ENCODE measurements around the gene PROM1.

Gene PROM1

DNA sequence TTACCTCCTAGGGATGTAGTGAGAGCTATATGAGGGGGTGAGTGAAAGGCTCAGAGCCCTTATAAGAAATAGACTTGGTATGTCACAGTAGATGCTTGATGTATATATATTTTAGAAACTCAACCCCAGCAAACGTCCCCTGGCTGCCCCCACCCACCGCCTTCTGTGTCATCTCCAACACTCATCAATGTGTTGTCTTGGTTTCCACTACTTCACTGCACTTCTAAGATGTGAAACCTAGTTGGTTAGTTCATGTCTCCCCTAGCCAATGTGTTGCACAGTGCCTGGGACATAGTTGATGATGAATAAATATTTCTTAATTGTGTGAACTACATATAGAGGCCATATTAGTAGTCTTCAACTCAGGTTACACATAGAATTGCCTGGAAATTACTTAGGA is 125.3 kb downstream of the PROM1 start:
- no peak overlapping the region for H3K4me3 ChIP-seq (replicated peaks; ENCODE audit: low read depth, low read length)
- TF ChIP-seq, protein P1, sequence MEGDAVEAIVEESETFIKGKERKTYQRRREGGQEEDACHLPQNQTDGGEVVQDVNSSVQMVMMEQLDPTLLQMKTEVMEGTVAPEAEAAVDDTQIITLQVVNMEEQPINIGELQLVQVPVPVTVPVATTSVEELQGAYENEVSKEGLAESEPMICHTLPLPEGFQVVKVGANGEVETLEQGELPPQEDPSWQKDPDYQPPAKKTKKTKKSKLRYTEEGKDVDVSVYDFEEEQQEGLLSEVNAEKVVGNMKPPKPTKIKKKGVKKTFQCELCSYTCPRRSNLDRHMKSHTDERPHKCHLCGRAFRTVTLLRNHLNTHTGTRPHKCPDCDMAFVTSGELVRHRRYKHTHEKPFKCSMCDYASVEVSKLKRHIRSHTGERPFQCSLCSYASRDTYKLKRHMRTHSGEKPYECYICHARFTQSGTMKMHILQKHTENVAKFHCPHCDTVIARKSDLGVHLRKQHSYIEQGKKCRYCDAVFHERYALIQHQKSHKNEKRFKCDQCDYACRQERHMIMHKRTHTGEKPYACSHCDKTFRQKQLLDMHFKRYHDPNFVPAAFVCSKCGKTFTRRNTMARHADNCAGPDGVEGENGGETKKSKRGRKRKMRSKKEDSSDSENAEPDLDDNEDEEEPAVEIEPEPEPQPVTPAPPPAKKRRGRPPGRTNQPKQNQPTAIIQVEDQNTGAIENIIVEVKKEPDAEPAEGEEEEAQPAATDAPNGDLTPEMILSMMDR (IDR thresholded peaks at IDR 0.05; ENCODE audit: low read length, missing control alignments), result no peak
- no peak for DNase-seq (ENCODE audit: low read depth)

GRCh38 chr4:15956179-15956850 is 127.5 kb downstream of the PROM1 start:
- peak; percentile 67 for DNase-seq (ENCODE audit: low read depth)
- H3K4me3 ChIP-seq (replicated peaks; ENCODE audit: low read depth, low read length), result no peak overlapping the region

GRCh38 chr4:15955670-15956069 is 128.2 kb downstream of the PROM1 start:
- TF ChIP-seq, protein P1 (IDR thresholded peaks at IDR 0.05; ENCODE audit: low read length, missing control alignments), result peak; percentile 33
- H3K4me3 ChIP-seq (replicated peaks; ENCODE audit: low read depth, low read length), result no peak overlapping the region
- peak; percentile 23 for DNase-seq (ENCODE audit: low read depth)

More at GRCh38 chr4:15956179-15956850, 127.5 kb downstream of the PROM1 start:
- TF ChIP-seq, protein P1 (IDR thresholded peaks at IDR 0.05; ENCODE audit: low read length, missing control alignments), result peak; percentile 100

DNA sequence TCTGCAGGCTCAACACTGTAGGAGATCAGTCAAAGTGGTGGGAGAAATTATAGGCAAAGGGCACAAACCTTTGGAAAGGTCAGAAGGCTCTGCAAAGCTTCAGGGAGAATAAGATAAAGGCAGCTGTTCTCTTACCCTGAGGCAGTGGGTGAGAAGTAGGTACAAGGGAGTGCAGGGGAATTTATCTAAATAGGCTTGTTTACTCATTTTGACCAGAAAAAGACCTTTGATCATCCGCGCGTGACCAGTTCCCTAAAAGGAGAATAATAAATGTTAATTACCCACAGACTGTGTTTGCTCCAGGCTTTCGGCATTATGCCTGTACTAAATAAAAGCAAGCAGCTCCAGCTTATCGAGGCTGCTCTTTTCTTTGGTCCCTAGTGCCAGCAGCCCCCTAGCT is 130.2 kb downstream of the PROM1 start:
- no peak overlapping the region for H3K4me3 ChIP-seq (replicated peaks; ENCODE audit: low read depth, low read length)
- TF ChIP-seq, protein P1 (IDR thresholded peaks at IDR 0.05; ENCODE audit: low read length, missing control alignments), result no peak
- DNase-seq (ENCODE audit: low read depth), result no peak

GRCh38 chr4:15951781-15952180 is 132.0 kb downstream of the PROM1 start:
- DNase-seq (ENCODE audit: low read depth), result no peak
- TF ChIP-seq, protein P1 (IDR thresholded peaks at IDR 0.05; ENCODE audit: low read length, missing control alignments), result no peak
- H3K4me3 ChIP-seq (replicated peaks; ENCODE audit: low read depth, low read length), result no peak overlapping the region

DNA sequence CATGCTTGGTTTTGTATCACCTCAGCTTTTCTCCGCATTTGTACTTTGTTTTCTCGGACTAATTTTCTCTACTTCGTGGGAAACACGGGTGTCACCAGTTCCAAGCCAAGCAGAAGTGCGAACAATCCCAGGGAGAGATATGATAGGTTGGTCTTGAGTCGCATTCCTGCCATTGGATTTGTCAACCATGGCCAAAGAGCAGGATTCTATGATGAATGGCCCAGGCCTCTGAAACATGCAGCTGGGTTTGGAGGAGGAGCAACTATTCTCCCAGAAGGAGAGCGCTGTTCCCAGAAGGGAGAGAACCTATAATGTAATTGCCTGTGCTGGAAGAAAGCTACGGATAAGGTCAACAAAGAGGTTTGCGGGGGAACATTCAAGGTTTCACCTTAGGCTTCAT is 135.0 kb downstream of the PROM1 start:
- no peak for DNase-seq (ENCODE audit: low read depth)
- no peak overlapping the region for H3K4me3 ChIP-seq (replicated peaks; ENCODE audit: low read depth, low read length)
- TF ChIP-seq, protein P1 (IDR thresholded peaks at IDR 0.05; ENCODE audit: low read length, missing control alignments), result no peak

GRCh38 chr4:15947684-15948083 is 136.1 kb downstream of the PROM1 start:
- H3K4me3 ChIP-seq (replicated peaks; ENCODE audit: low read depth, low read length), result no peak overlapping the region
- DNase-seq (ENCODE audit: low read depth), result no peak
- TF ChIP-seq, protein P1 (IDR thresholded peaks at IDR 0.05; ENCODE audit: low read length, missing control alignments), result no peak
